HepG2 (cell line): Measurements from ENCODE around the gene MBD4. TPM values are rescaled to one million over a fixed set of nuclear protein-coding genes. Genes with fewer than 3 reads are reported as not detected.
A peak's percentile ranks its signal among the peaks of the same experiment; 100 is the strongest.

Experiments used
- HMGXB3 ChIP-seq: sonication (generic); formaldehyde crosslinking; IDR thresholded peaks from 2 replicates; pipeline ENCODE4 v1.4.0; 2020; ENCODE audit warnings: missing genetic modification reagents, borderline replicate concordance
- HNF1B ChIP-seq: sonication (generic); formaldehyde crosslinking; IDR thresholded peaks from 2 replicates; pipeline ENCODE4 v1.5.1; 2020; ENCODE audit warnings: mild to moderate bottlenecking, moderate library complexity, missing genetic modification reagents
- JARID2 ChIP-seq: sonication (generic); formaldehyde crosslinking; IDR thresholded peaks from 2 replicates; pipeline ENCODE4 v1.8.1; 2023; ENCODE audit warnings: missing genetic modification reagents, inconsistent platforms; ENCODE audit not compliant: insufficient replicate concordance
- MYC ChIP-seq: sonication (generic); formaldehyde crosslinking; IDR thresholded peaks from 2 replicates; pipeline ENCODE4 v1.9.0; 2021; ENCODE audit warnings: missing genetic modification reagents, borderline replicate concordance
- UBTF ChIP-seq: sonication (generic); formaldehyde crosslinking; IDR thresholded peaks from 2 replicates; pipeline ENCODE4 v1.4.0; 2020; ENCODE audit warnings: mild to moderate bottlenecking, missing genetic modification reagents
- ZFP90 ChIP-seq: sonication (generic); formaldehyde crosslinking; IDR thresholded peaks from 2 replicates; pipeline ENCODE4 v1.8.0; 2022; ENCODE audit warnings: missing genetic modification reagents, mild to moderate bottlenecking, inconsistent platforms, borderline replicate concordance
- ZNF546 ChIP-seq: sonication (generic); formaldehyde crosslinking; conservative IDR thresholded peaks from 2 replicates; pipeline ENCODE4 v1.8.1; 2023; ENCODE audit warnings: mild to moderate bottlenecking, missing genetic modification reagents
- ZNF605 ChIP-seq: sonication (generic); formaldehyde crosslinking; IDR thresholded peaks from 2 replicates; pipeline ENCODE4 v1.8.0; 2022; ENCODE audit warnings: mild to moderate bottlenecking, missing genetic modification reagents
- polyA plus RNA-seq, 8 experiments: library from polyadenylated mRNA; depleted of rRNA in 3 of 8; stranded (reverse) in 7 of 8; unstranded in 1 of 8; fragments of >200 nt; fragmentation: Illumina TruSeq in 4 of 8; extraction: Trizol in 4 of 8; gene quantifications; 2 replicates each; pipeline versions ENCODE4 v1.2.1 to v1.2.3, GENCODE V29; 2011 to 2016; ENCODE audit warnings: low read depth in 4 of 8, missing spikeins in 1 of 8, mixed read lengths in 1 of 8; ENCODE audit not compliant: insufficient read depth in 1 of 8
- total RNA-seq, 5 experiments: library from RNA; depleted of rRNA; stranded (reverse); fragments of >200 nt; fragmentation: Illumina TruSeq; extraction: Trizol; gene quantifications; 2 replicates each; pipeline ENCODE4 v1.2.3, GENCODE V29; 2016; ENCODE audit warnings: low read depth in 1 of 5
- TF ChIP-seq, protein P1 (sequence below): sonication (generic); formaldehyde crosslinking; IDR thresholded peaks from 2 replicates; pipeline ENCODE4 v1.4.0; 2020; ENCODE audit warnings: missing genetic modification reagents
- TF ChIP-seq, protein P2 (sequence below): sonication (generic); formaldehyde crosslinking; IDR thresholded peaks from 2 replicates; pipeline ENCODE4 v1.4.0; 2020; ENCODE audit warnings: mild to moderate bottlenecking, missing genetic modification reagents

The MBD4 gene
- total and polyA plus RNA-seq, 2 of the 13 experiments (the other 11 are each of a cell fraction or from before 2014, with no cell fraction given) = 14.9 to 25.3 TPM

- TF ChIP-seq HNF1B (CRISPR knock-in tag) (no peak), ZNF546 (peak; percentile 72; the same call in 1 of the 2 replicates), ZNF605 (0 out of 2 replicates have a peak, but pooled peaks have one; percentile 34), HMGXB3 (CRISPR knock-in tag) (no peak), JARID2 (no peak), MYC (CRISPR knock-in tag) (peak; percentile 47; the same call in 1 of the 2 replicates), UBTF (CRISPR knock-in tag) (peak; percentile 57; the same call in 1 of the 2 replicates), ZFP90 (CRISPR knock-in tag) (0 out of 2 replicates have a peak, but pooled peaks have one; percentile 19)
- TF ChIP-seq, protein P1, sequence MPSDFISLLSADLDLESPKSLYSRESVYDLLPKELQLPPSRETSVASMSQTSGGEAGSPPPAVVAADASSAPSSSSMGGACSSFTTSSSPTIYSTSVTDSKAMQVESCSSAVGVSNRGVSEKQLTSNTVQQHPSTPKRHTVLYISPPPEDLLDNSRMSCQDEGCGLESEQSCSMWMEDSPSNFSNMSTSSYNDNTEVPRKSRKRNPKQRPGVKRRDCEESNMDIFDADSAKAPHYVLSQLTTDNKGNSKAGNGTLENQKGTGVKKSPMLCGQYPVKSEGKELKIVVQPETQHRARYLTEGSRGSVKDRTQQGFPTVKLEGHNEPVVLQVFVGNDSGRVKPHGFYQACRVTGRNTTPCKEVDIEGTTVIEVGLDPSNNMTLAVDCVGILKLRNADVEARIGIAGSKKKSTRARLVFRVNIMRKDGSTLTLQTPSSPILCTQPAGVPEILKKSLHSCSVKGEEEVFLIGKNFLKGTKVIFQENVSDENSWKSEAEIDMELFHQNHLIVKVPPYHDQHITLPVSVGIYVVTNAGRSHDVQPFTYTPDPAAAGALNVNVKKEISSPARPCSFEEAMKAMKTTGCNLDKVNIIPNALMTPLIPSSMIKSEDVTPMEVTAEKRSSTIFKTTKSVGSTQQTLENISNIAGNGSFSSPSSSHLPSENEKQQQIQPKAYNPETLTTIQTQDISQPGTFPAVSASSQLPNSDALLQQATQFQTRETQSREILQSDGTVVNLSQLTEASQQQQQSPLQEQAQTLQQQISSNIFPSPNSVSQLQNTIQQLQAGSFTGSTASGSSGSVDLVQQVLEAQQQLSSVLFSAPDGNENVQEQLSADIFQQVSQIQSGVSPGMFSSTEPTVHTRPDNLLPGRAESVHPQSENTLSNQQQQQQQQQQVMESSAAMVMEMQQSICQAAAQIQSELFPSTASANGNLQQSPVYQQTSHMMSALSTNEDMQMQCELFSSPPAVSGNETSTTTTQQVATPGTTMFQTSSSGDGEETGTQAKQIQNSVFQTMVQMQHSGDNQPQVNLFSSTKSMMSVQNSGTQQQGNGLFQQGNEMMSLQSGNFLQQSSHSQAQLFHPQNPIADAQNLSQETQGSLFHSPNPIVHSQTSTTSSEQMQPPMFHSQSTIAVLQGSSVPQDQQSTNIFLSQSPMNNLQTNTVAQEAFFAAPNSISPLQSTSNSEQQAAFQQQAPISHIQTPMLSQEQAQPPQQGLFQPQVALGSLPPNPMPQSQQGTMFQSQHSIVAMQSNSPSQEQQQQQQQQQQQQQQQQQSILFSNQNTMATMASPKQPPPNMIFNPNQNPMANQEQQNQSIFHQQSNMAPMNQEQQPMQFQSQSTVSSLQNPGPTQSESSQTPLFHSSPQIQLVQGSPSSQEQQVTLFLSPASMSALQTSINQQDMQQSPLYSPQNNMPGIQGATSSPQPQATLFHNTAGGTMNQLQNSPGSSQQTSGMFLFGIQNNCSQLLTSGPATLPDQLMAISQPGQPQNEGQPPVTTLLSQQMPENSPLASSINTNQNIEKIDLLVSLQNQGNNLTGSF (CRISPR knock-in tag) = 0 out of 2 replicates have a peak, but pooled peaks have one; percentile 41
- TF ChIP-seq, protein P2, sequence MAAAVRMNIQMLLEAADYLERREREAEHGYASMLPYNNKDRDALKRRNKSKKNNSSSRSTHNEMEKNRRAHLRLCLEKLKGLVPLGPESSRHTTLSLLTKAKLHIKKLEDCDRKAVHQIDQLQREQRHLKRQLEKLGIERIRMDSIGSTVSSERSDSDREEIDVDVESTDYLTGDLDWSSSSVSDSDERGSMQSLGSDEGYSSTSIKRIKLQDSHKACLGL = 0 out of 2 replicates have a peak, but pooled peaks have one; percentile 40
These were observed 41.0 kb downstream of the MBD4 start (continued) for GRCh38 chr3:129398803-129399144.
